DMS153 (cell line): ENCODE data around the gene LILRA2.
"Not testable (repeated sequence)": the region's sequence is repeated elsewhere in the genome, so short reads cannot be mapped to it uniquely, and the experiment has no call there.

Experiments
- DNase-seq: peaks from one replicate; lab custom pipeline; 2025; lab: John Stamatoyannopoulos, UW

The LILRA2 gene

DNA sequence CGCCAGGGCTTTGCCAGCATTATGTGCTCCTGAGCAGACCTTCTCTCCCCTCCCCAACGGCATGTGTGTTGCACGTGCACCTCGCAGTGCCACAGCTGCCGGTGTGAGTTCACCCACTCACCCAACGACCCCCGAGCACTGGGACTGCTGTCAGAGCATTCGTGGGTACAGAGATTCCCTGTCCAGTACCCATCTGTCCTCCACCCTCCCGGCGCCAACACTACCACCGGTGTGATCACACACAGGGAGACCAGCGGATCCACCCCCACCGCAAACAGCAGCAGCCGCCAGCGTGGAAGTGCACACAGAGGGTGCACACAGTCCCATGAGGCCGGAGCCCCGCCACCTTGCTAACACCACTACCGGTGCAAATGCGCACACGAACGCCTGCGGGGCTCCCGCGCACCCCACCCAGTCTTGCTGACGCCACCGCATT is 35.8 kb downstream of the LILRA2 start:
- no peak for DNase-seq

DNA sequence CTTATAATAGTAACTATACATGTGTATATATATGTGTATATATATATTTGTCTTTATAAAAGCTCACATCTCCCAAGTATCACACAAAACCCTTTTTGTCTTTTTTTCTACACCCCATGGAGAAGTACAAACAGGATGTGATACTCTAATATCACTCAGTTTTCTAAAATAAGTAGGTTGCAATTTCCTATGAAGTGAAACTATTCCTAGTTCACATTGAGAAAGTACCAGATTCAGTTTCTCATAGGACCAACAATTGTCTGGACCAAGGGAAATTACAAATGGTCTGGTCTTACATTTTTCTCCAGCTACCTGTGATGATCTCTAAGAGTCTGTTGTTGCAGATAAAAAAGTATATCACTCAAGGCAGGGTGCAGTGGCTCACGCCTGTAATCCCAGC is 38.8 kb downstream of the LILRA2 start:
- DNase-seq, result no peak

DNA sequence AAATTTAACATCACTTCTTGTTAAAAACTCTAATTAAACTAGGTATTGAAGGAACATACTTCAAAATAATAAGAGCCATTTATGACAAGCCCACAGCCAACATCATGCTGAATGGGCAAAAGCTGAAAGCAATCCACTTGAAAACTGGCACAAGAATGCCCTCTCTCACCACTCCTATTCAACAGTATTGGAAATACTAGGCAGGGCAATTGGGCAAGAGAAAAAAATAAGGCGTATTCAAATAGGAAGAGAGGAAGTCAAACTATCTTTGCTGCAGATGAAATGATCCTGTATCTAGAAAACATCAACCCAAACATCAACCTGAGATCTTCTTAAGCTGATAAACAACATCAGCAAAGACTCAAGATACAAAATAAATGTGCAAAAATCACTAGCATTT is 41.1 kb downstream of the LILRA2 start:
- no peak for DNase-seq

DNA sequence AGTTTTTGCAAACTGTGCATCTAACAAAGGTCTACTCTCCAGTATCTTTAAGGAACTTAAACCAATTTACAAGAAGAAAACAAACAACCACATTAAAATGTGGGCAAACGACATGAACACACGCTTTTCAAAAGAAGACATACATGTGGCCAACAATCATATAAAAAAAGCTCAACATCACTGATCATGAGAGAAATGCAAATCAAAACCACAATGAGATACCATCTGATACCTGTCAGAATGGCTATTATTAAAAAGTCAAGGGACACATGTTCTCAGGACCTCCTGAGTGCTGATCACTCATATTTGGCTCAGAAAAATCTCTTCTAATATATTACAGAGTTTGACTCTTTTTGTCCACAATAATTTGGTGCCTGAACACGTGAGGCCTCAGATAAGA is 42.5 kb downstream of the LILRA2 start:
- DNase-seq, result no peak

DNA sequence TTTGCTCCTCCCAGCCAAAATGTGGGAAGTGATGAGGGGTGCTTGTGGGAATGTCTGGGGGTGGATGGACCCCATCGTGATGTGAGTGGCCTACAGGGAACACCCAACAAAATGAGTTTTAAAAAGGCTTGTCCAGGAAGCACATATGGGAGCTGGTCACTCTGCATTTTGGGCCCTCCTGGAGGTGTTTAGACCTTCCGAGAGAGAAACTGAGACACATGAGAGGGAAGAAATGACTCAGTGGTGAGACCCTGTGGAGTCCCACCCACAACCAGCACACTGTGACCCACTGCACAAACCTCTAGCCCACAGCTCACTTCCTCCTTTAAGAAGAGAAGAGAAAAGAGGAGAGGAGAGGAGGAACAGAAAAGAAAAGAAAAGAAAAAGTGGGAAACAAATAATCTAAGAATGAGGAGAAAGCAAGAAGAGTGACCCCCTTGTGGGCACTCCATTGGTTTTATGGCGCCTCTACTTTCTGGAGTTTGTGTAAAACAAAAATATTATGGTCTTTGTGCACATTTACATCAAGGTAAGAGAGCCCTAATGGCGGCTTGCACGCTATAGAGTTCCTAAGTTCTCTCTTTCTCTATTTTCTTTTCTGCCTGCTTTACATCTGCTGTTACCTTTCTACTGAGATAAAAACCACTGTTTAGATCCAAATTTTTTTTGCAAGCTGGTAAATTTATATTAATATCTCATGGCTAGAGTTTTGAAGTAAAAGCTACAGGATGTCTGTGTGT is 43.4 kb downstream of the LILRA2 start:
- DNase-seq, result no peak

DNA sequence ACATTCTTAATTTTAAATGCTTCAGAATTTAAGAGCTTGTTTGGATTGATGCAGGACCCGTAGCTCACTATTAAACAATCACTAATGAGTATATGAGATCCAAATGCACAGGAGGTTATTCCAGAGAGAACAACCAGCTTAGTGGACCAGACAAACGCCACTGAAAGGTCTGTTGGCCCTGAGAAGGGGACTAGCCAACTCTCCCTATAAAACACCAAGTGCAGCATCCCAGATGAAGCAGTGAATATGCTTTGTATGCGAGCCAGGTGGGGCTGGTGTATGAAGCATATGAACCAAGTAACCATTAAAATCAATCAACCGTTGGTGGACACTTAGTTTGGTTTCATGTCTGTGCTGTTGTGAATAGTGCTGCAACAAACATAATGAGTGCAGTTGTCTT is 46.9 kb downstream of the LILRA2 start:
- DNase-seq, result no peak

DNA sequence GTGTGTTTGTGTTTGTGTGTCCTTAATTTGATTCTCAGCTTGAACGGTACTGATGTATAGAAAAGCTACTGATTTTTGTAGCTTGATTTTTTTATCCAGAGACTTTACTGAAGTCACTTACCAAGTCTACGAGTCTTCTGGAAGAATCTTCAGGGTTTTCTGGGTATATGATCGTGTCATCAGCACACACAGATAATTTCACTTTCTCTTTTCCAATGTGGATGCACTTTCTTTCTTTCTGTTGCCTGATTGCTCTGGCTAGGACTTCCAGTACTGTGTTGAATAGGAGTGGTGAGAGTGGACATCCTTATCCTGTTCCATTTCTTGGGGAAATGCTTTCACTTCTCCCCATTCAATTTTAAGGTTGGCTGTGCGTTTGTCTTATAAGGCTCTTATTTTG is 48.8 kb downstream of the LILRA2 start:
- DNase-seq, result no peak

DNA sequence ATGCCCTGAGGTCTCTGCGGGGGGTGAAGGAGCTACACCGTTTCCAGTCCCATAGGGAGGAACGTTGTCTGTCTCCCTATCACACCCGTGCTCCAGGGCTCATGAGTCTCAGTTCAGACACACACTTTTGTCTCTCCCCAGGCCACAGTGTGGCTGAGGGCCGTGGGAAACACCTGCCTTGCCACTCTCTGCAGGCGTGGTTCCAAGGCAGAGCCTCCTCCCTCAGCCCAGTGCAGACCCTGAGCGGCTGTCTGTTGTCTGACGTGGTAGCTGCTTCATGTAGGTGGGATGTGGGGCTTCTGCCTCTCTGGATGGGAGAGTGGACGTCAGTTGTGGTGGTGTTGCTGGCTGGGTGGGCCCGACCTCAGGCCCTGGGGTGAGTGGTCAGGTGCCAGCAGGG is 50.6 kb downstream of the LILRA2 start:
- DNase-seq, result not testable (repeated sequence)

DNA sequence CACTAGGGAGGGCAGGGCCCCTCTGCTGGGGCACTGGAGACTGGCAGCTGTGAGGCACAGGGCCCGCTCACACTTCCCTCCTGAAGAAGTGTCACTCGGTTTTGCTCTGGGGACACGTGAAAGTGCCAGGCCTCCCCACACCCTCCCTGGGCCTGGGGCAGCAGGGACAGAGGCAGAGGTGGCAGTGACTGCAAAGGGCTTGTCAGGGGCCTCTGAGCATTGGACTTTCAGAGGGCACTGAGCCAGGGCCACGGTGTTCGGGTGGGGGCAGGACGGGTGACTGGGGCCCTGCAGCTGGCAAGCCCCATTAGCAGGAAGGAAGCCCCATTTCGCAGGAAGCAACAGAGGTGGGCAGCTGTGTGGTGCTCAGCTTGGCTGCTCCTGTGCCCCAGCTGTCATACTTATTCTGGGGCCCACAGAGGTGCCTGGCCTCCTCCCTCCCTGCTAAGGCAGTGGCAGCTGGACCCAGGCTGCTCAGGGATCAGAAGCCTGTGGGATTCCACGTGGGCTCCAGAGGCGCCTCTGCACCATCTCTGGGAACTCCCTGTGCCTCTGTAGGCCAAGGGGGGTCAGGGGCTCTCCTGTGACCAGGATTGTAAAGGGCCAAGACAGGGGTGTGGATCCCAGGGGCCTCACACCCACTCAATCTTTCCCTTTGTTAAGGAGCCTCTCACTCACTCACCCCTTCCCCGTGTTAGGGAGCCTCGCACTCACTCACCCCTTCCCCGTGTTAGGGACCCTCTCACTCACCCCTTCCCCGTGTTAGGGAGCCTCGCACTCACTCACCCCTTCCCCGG is 51.5 kb downstream of the LILRA2 start:
- DNase-seq, result not testable (repeated sequence)

DNA sequence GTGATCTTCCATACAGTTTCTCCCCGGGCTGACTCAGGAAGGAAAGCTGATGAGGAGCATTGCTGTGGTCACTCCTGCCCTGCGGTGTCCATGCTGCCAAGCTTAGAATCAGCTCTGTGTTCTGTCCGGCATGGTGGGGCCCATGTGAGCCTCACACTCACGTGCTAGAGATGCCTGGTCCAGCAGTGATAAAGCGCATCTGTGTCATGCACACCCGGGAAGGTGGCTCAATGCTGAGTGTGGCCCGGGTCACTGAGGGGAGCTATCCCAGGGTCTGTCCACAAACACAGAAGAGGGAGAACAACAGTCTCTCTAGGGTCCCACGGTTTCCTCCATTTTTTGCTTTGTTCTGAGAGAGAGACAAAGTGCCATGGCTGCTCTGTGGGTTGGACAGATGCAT is 53.2 kb downstream of the LILRA2 start:
- no peak for DNase-seq

DNA sequence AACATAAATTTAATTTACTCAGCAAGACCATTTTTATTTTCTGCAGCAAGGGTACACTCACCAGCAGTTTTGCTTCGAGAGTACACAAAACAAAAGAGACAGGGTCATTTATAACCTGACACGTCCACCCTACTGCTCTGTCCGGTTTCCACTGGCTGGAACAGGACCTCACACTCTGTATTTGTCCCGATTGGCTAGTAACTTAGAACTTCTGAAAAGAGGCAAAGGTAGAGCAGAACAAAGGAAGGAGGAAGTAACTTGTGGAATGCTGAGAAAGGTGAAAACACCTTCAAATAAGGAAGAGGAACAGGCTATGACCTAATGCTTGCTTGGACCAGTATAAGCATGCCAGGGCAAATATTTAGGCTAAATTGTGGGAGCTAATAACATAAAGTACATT is 54.3 kb downstream of the LILRA2 start:
- DNase-seq, result not testable (repeated sequence)

DNA sequence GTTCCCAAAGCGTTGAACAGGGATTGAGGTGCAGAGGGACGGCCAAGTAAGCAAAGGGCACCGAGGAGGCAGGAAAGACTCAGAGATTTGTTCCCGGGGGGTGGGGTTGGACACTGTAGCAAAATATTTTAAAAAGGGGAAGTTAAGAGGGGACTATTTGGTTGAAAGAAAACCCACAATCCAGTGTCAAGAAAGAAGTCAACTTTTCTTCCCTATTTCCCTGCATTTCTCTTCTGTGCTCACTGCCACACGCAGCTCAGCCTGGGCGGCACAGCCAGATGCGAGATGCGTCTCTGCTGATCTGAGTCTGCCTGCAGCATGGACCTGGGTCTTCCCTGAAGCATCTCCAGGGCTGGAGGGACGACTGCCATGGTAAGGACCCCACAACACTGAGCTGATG is 56.7 kb downstream of the LILRA2 start, which contains the start of gene LILRB1:
TSS of gene LILRB1 (plus strand) at position 223 of the 400 bp plus-strand sequence. CDS start 590 bp downstream, outside the sequence.
- not testable (repeated sequence) for DNase-seq

DNA sequence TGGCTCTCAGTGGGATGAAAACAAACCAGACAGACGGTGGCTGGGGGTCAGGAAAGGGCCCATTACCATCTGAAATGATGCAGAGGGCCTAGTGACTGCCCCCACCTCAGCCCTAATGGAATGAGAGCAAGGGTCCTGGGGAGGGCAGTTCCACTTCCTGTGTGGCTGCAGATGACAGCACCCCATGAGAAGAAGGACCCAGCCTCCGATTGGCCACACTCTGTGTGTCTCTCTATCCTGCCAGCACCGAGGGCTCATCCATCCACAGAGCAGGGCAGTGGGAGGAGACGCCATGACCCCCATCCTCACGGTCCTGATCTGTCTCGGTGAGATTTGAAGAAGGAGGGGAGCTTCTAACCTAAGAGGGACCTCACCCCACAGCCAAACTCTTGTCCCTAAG is 57.2 kb downstream of the LILRA2 start:
- no peak for DNase-seq

DNA sequence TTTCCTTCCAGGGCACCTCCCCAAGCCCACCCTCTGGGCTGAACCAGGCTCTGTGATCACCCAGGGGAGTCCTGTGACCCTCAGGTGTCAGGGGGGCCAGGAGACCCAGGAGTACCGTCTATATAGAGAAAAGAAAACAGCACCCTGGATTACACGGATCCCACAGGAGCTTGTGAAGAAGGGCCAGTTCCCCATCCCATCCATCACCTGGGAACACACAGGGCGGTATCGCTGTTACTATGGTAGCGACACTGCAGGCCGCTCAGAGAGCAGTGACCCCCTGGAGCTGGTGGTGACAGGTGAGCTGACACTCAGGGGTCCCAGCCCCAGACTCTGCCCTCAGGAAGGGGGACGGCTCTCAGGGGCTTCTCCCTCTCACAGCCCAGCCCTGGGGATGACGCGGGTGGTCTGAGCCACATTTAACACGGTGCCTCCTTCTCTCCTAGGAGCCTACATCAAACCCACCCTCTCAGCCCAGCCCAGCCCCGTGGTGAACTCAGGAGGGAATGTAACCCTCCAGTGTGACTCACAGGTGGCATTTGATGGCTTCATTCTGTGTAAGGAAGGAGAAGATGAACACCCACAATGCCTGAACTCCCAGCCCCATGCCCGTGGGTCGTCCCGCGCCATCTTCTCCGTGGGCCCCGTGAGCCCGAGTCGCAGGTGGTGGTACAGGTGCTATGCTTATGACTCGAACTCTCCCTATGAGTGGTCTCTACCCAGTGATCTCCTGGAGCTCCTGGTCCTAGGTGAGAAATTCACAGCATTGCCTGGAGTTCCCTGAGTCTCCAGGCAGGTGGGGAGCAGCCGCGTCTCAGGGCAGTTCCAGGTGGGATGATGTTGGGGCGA is 58.1 kb downstream of the LILRA2 start:
- not testable (repeated sequence) for DNase-seq

DNA sequence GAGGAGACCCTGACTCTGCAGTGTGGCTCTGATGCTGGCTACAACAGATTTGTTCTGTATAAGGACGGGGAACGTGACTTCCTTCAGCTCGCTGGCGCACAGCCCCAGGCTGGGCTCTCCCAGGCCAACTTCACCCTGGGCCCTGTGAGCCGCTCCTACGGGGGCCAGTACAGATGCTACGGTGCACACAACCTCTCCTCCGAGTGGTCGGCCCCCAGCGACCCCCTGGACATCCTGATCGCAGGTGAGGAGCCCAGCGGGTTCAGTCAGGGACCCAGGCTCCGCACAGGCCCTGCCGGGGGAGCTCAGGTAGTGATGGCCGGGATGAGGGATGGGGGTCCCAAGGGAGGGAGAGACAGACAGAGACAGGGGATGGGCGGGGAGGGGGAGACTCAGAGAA is 58.9 kb downstream of the LILRA2 start:
- DNase-seq, result not testable (repeated sequence)

DNA sequence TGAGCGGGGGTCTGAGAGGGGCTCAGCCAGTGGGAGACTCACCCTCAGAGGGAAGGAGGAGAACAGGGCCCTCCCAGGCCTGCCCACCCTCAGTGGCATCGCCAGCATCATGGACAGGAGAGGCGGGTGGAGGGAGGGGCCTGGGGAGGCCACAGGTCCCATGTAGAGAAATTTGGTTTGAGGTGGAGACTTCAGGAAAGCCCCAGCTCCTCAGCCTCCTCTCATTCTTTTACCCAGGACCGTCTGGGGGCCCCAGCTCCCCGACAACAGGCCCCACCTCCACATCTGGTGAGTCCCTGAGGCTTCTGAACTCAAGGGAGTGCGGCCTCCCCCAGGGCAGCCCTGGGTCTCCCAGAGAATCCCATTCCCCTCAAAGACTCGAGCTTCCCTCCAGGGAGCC is 59.8 kb downstream of the LILRA2 start:
- no peak for DNase-seq

DNA sequence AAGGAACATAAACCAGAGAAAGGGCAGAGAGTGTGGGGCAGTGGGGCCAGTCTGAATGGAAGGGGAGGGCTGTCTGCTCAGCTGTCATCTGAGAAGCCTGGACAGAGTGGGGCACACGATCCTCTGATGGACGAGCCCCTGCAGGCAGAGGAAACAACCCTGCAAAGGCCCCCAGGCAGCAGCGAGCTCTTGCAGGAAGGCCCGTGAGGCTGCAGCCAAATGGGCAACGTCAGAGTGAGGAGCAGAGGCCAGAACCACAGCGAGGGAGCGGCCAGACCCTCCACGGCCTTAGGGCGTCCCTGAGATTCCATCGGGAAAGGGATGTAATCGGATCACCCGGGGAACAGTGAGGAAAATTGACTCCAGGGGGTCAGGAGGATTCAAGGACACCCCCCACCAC is 62.5 kb downstream of the LILRA2 start:
- DNase-seq, result not testable (repeated sequence)

DNA sequence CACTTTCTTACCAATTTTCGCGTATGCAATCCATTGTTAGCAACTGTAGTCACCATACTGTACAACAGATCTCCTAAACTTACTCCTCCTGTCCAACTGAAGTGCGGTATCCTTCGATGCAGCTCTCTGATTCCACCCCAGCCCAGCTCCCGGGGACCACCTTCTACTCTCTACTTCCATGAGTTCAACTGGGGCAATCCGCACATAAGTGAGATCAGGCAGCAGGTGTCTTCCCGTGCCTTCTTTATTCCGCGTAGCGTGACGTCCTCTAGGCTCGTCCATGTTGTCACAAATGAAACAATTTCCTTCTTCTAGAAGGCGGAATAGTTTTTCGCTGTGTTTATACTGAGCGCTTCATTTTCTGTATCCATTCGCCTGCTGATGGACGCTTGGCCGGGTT is 65.1 kb downstream of the LILRA2 start:
- no peak for DNase-seq
